HG03103 (cell line): ENCODE results near the gene DYDC1.
"Not testable (repeated sequence)": the region's sequence is repeated elsewhere in the genome, so short reads cannot be mapped to it uniquely, and the experiment has no call there.

ENCODE experiments used
- ATAC-seq: cut with Tn5 transposase; IDR thresholded peaks from one replicate; pipeline ENCODE4 v1.9.1; 2021; ENCODE audit warnings: low read depth; ENCODE audit not compliant: unreplicated experiment

Gene DYDC1

DNA sequence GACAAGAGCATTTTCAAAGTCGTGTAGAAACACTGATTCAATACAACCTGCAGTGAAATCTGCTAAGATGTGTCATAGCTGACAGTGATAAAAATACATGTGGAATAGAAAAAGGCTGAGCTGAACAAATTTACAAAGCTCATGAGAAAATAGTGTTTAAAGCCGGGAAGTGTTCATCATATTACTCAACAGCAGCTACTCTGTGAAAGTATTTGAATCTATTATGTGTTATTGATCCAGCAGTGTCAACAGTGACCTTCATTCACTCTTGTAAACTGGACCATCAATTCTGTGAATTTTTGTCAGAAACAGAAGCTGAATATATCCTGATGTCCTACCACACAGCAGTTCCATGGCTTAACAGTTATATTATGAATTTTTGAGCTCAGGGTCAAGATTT lies 11.6 kb downstream of the DYDC1 start:
- no peak for ATAC-seq

DNA sequence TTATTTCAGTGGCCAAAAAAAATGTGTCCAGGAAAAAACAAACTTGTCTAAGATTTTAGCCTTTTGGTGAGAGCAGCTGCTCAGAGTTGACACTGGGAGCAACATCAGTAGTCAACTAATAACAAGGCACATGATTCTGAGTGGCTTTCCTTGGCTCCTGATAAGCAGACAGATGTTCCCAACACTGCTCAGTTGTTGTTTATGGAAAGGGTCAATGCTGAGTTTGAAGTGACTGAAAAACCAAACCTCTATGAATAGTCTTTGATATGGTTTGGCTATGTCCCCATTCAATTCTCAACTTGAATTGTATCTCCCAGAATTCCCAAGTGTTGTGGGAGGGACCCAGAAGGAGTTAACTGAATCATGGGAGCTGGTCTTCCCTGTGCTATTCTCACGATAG lies 12.3 kb downstream of the DYDC1 start:
- ATAC-seq, result no peak

GRCh38 chr10:80333983-80334382 lies 22.6 kb downstream of the DYDC1 start:
- ATAC-seq, result no peak

- ATAC-seq, result no peak
Measured at GRCh38 chr10:80324891-80325364, 31.6 kb downstream of the DYDC1 start.

DNA sequence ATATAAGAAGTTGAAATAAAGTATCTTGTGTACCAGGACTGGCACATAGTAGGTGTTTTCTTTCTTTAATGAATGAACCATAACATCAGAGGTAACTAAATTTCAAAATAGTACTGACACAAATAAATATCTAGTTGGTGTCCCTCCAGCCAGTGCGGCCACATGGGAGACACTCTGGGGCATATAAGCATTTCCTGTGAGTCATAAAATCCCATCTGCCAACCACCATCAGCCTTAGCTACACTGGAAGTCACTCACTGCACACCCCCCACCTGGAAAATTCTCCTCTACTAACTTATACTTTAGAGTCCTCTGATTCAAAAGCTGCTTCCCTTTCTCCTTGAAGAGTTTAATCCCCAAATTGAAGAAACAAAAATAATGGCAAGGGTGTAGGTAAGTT lies 32.5 kb downstream of the DYDC1 start:
- ATAC-seq, result no peak

- no peak for ATAC-seq
Measured at GRCh38 chr10:80323311-80323710, 33.2 kb downstream of the DYDC1 start.

- no peak for ATAC-seq
Measured at GRCh38 chr10:80322711-80323110, 33.8 kb downstream of the DYDC1 start.

DNA sequence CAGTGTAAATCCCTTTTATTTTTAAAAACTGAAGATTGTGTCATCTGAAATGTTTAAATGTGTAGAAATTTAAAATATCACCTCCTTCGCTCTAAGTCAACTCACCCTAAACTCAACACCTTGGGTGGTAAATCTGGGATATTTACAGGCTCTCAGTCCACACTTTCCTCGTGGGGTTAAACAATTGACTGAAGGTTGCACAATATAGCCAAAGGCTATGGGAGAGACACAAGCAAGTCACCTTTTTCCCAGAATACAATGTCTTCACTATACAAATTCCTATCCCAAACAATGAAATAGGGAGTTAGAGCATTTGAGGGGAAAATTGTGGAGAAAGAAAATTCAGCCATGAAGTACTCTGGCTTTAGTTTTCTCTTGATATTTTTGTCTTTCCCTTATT lies 34.4 kb downstream of the DYDC1 start:
- no peak for ATAC-seq

- ATAC-seq, result no peak
Measured at GRCh38 chr10:80321183-80321582, 35.4 kb downstream of the DYDC1 start.

DNA sequence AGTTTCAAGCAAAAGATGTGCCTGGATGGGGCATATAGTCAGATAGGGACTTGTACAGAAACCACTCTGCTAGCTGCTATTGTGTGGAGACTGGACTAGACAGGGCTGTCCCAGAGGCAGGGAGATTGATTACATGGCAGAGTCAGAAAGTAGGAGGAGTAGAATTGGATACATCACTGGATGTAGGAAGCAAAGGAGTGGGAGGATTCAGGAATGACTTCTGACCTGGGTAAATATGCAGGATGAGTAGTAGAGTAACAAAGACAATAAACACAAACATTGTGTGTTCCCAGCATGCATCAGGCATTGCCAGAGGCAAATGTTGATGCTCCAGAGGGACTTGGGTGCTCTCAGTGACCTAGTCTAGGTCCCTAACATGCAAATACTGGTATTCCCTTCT lies 36.2 kb downstream of the DYDC1 start:
- no peak for ATAC-seq

- ATAC-seq, result no peak
Measured at GRCh38 chr10:80319725-80320290, 36.7 kb downstream of the DYDC1 start.

DNA sequence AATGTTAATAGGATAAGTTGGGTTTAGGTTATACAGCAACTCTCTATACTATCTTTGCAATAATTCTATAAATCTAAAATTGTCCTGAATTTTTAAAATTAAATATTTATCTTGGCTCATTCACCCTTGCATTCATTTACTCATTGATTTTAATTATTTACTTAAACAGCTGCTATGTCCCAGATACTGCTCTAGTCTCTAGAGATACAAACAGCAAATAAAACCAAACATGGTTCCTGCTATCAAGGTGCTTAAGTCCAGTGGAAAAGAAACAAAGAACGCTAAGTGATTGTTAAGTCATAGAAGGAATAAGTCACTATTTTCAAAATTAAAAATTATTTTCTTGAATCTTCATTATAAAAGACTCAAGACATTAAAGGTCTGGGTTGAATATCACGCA lies 37.2 kb downstream of the DYDC1 start:
- ATAC-seq, result no peak

GRCh38 chr10:80318742-80319141 lies 37.8 kb downstream of the DYDC1 start:
- no peak for ATAC-seq

DNA sequence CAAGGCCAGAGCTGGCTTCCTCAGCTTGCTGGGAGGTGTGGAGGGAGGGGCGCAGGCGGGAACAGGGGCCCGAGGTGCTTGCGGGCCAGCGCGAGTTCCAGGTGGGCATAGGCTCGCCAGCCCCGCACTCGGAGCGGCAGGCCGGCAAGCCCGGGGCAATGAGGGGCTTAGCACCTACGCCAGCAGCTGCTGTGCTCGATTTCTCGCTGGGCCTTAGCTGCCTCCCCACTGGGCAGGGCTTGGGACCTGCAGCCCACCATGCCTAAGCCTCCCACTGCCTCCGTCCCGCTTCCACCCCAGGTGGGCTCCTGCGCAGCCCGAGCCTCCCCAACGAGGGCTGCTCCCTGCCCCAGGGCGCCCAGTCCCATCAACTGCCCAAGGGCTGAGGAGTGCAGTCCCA lies 41.2 kb downstream of the DYDC1 start:
- no peak for ATAC-seq

DNA sequence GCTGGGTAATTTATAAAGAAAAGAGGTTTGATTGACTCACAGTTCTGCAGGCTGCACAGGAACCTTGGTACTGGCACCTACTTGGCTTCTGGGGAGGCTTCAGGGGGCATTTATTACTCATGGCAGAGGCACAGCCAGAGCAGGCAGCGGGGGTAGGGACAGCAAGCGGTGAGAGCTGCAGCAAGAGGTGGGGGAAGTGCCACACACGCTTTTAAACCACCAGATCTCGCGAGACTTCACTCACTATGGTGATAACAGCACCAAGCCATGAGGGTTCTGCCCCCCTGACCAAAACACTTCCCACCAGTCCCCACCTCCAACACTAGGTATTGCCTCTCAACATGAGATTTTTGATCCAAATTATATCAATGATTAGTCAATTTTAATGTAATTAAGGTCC lies 43.0 kb downstream of the DYDC1 start:
- no peak for ATAC-seq

GRCh38 chr10:80305989-80306388 lies 50.6 kb downstream of the DYDC1 start:
- not testable (repeated sequence) for ATAC-seq

DNA sequence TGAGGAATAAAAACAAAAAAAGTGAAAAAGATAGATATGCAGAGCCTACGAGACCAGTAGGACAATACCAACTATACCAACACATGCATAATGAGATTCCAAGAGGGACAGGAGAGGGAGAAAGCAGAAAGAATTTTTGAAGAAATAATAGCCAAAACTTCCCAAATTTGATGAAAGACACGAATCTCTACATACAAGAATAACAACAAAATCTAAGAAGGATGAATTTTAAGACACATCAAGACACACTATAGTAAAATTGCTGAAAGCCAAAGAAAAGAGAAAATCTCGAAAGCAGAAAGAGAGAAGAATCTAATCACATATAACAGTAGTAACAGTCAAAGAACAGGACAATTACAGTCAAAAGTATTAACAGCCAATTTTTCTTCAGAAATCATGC lies 59.6 kb downstream of the DYDC1 start:
- no peak for ATAC-seq

GRCh38 chr10:80292607-80293239 lies 63.8 kb downstream of the DYDC1 start:
- ATAC-seq, result no peak

DNA sequence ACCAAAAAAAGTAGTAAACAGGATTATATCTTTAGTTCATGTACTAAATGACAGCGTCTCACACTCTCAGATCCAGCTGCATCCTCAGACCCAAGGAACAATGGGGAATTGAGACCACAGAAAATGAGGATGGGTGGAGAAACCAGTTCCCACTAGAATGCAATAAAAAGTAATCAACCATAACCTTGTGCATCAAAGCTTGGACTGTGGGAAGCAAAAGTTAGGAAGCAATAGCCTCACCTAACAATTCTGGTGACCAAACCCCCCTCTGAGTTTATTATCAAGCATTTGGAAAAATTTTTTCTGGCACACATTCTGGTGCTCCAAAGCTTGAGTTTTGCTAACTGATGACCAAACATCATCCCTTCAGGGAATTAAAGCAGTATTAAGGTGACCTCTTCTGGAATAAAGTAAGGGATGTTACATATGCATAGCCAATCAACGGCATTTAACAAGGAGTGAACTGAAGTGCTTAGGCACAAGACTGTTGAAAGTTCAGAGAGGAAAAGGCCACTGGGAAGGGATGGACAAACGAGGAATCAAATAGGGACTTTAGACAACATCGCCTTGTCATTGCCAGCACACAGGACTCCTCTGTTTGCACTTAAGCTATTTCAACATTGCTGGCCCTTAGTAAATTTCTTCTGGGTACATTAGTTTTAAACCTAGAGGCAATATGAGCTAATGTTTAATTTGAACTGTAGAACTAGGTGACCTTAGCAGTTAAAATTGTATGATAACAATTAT lies 65.9 kb downstream of the DYDC1 start:
- ATAC-seq, result no peak

DNA sequence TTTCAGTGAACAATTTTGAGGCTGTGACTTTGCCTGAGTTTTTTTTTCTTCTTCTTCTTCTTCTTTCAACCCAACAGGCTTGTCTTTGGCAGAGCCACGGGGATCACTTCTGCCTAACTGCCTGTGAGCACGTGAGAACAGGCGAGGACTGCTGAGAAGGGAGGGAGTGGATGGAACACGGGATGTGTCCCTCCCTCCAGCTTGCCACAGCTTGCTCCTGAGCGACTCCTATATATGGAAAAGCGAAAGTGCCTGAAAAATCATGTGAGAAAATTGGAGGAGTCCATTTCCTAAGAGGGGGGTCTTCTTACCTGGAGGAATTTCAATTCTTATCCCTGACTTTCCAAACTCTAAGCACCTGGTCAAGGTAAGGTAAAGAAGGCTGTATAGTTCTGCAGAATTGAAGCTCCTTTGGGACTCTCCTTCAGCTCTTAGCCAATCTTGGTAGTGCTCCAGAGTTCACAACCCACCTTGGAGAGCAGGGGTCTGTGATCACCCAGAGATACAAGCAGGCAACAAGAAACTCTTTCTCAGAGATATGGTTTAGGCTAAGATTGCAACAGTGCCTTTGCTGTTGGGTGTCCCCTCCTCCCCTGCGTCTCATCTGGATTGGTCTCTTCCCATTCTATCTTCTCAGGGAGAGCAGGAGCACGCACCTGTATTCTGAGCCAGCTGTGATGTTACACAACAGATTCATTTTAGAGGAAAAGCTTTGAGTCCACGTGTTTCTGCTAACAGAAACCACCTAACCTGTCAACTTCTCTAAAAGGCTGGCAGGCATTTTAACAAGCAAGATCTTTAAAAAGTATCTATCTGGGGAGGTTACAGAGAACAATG lies 66.9 kb downstream of the DYDC1 start, which contains the start of gene MAT1A:
MAT1A (minus strand) TSS at position 208 of the 837 bp plus-strand sequence. CDS start 235 bp downstream, outside the sequence.
- no peak for ATAC-seq

GRCh38 chr10:80288849-80289248 lies 67.7 kb downstream of the DYDC1 start:
- no peak for ATAC-seq
